ENCODE data around the gene ZFYVE26.
"Not testable (repeated sequence)": the region's sequence is repeated elsewhere in the genome, so short reads cannot be mapped to it uniquely, and the experiment has no call there.

GRCh38 chr14:67719385-67719784, 97.0 kb downstream of the ZFYVE26 start:
- TF ChIP-seq SPI1 (IDR thresholded peaks at IDR 0.05; ENCODE audit: borderline replicate concordance, insufficient read depth, low read depth, low read length); BCL11A (IDR thresholded peaks at IDR 0.05; ENCODE audit: low read depth, low read length); CTCF (IDR thresholded peaks at IDR 0.05 in 2 of 3, conservative IDR thresholded peaks at IDR 0.05 in 1 of 3; ENCODE audit: control insufficient read depth in 2 of 3, extremely low read depth in 1 of 3, insufficient read depth in 1 of 3, low read depth in 3 of 3, low read length in 3 of 3): not testable (repeated sequence)

Measured in GM12878 (cell line).